Ishikawa (cell line): ENCODE data around the gene PTGIR.

Experiments used
- CEBPB ChIP-seq: IDR thresholded peaks from 2 replicates; pipeline ENCODE4 v1.6.1; 2012
- CREB1 ChIP-seq: IDR thresholded peaks from 2 replicates; pipeline ENCODE4 v1.6.1; 2012; ENCODE audit warnings: low read depth
- EGR1 ChIP-seq: IDR thresholded peaks from 2 replicates; pipeline ENCODE4 v1.6.1; 2012
- EP300 ChIP-seq: IDR thresholded peaks from 2 replicates; pipeline ENCODE4 v1.6.1; 2012; ENCODE audit warnings: borderline replicate concordance
- FOXM1 ChIP-seq: IDR thresholded peaks from 2 replicates; pipeline ENCODE4 v1.6.1; 2012; ENCODE audit warnings: low read depth, borderline replicate concordance
- NFIC ChIP-seq: IDR thresholded peaks from 2 replicates; pipeline ENCODE4 v1.6.1; 2012
- RAD21 ChIP-seq: IDR thresholded peaks from 2 replicates; pipeline ENCODE4 v1.6.1; 2012; ENCODE audit warnings: low read depth
- TAF1 ChIP-seq: IDR thresholded peaks from 2 replicates; pipeline ENCODE4 v1.6.1; 2012; ENCODE audit warnings: low read depth, mild to moderate bottlenecking
- TCF12 ChIP-seq: IDR thresholded peaks from 2 replicates; pipeline ENCODE4 v1.6.1; 2012; ENCODE audit warnings: low read depth
- TEAD4 ChIP-seq: IDR thresholded peaks from 2 replicates; pipeline ENCODE4 v1.6.1; 2012
- YY1 ChIP-seq: IDR thresholded peaks from 2 replicates; pipeline ENCODE4 v1.6.1; 2012; ENCODE audit warnings: low read depth
- ZBTB7A ChIP-seq: IDR thresholded peaks from 2 replicates; pipeline ENCODE4 v1.6.1; 2012; ENCODE audit warnings: low read depth
- TF ChIP-seq, protein P1 (sequence below): IDR thresholded peaks from 2 replicates; pipeline ENCODE4 v1.6.1; 2012; ENCODE audit warnings: low read depth, mild to moderate bottlenecking

DNA sequence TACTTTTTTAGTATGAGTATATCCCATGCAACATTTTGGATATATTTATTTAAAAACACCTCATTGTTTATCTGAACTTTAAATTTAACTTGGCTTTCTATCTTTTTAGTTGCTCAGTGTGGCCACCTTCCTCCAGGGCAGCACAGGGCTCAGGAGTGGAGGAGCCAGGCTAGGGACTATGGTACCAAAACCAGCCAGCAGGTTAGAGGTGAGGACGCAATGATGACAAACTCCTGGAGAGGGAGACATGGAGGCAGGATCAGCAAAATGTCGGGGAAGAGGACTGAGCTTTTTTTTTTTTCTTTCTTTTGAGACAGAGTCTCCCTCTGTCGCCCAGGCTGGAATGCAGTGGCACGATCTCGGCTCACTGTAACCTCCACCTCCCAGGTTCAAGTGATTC, 53.4 kb downstream of the PTGIR start:
- TF ChIP-seq EP300 (no peak), CEBPB (no peak), RAD21 (0 out of 2 replicates have a peak, but pooled peaks have one; percentile 5), TAF1 (no peak), TCF12 (no peak), CREB1 (no peak), YY1 (no peak), NFIC (no peak), FOXM1 (no peak), ZBTB7A (no peak), TEAD4 (no peak), EGR1 (no peak)
- TF ChIP-seq, protein P1, sequence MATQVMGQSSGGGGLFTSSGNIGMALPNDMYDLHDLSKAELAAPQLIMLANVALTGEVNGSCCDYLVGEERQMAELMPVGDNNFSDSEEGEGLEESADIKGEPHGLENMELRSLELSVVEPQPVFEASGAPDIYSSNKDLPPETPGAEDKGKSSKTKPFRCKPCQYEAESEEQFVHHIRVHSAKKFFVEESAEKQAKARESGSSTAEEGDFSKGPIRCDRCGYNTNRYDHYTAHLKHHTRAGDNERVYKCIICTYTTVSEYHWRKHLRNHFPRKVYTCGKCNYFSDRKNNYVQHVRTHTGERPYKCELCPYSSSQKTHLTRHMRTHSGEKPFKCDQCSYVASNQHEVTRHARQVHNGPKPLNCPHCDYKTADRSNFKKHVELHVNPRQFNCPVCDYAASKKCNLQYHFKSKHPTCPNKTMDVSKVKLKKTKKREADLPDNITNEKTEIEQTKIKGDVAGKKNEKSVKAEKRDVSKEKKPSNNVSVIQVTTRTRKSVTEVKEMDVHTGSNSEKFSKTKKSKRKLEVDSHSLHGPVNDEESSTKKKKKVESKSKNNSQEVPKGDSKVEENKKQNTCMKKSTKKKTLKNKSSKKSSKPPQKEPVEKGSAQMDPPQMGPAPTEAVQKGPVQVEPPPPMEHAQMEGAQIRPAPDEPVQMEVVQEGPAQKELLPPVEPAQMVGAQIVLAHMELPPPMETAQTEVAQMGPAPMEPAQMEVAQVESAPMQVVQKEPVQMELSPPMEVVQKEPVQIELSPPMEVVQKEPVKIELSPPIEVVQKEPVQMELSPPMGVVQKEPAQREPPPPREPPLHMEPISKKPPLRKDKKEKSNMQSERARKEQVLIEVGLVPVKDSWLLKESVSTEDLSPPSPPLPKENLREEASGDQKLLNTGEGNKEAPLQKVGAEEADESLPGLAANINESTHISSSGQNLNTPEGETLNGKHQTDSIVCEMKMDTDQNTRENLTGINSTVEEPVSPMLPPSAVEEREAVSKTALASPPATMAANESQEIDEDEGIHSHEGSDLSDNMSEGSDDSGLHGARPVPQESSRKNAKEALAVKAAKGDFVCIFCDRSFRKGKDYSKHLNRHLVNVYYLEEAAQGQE: no peak
